H9 (cell line): ENCODE measurements around the gene UGT1A5. TPM values are rescaled to one million over a fixed set of nuclear protein-coding genes. Genes with fewer than 3 reads are reported as not detected.

ENCODE experiments used
- DNase-seq: peaks from one replicate; pipeline ENCODE4 v3.0.0-alpha.2; 2017
- H2AFZ ChIP-seq: one replicate; pipeline ENCODE4 v1.6.1; 2013; ENCODE audit warnings: mild to moderate bottlenecking, low read length, control low read depth, moderate library complexity
- H2AK5ac ChIP-seq: 2 replicates; pipeline ENCODE4 v1.6.1; 2013; ENCODE audit warnings: low read length, control low read depth, mixed read lengths; ENCODE audit not compliant: insufficient read length
- H2BK120ac ChIP-seq: one replicate; pipeline ENCODE4 v1.6.1; 2013; ENCODE audit warnings: low read depth, mild to moderate bottlenecking, low read length, control low read depth, inconsistent platforms; ENCODE audit not compliant: poor library complexity, severe bottlenecking
- H2BK12ac ChIP-seq: 2 replicates; pipeline ENCODE4 v1.6.1; 2013; ENCODE audit warnings: low read length, control low read depth, mixed read lengths, low read depth; ENCODE audit not compliant: insufficient read length
- H2BK15ac ChIP-seq: 2 replicates; pipeline ENCODE4 v1.6.1; 2013; ENCODE audit warnings: low read depth, low read length, control low read depth
- H2BK20ac ChIP-seq: one replicate; pipeline ENCODE4 v1.6.1; 2013; ENCODE audit warnings: low read depth, mild to moderate bottlenecking, low read length, control low read depth, inconsistent platforms; ENCODE audit not compliant: poor library complexity, severe bottlenecking
- H2BK5ac ChIP-seq: 2 replicates; pipeline ENCODE4 v1.6.1; 2013; ENCODE audit warnings: low read length, control low read depth, mixed read lengths; ENCODE audit not compliant: insufficient read length
- H3K14ac ChIP-seq: 2 replicates; pipeline ENCODE4 v1.6.1; 2013; ENCODE audit warnings: low read length, control low read depth; ENCODE audit not compliant: insufficient read depth
- H3K18ac ChIP-seq: 2 replicates; pipeline ENCODE4 v1.6.1; 2013; ENCODE audit warnings: low read depth, mild to moderate bottlenecking, mixed read lengths, low read length, control low read depth; ENCODE audit not compliant: insufficient read length
- H3K23ac ChIP-seq: 2 replicates; pipeline ENCODE4 v1.6.1; 2013; ENCODE audit warnings: low read length, control low read depth, mixed read lengths, low read depth; ENCODE audit not compliant: insufficient read length
- H3K23me2 ChIP-seq: 2 replicates; pipeline ENCODE4 v1.6.1; 2013; ENCODE audit warnings: low read depth, mild to moderate bottlenecking, mixed read lengths, low read length, control low read depth; ENCODE audit not compliant: insufficient read length, poor library complexity, severe bottlenecking
- H3K27ac ChIP-seq: 2 replicates; pipeline ENCODE4 v1.5.1; 2013; ENCODE audit warnings: low read length, control low read depth, mixed read lengths, low read depth; ENCODE audit not compliant: insufficient read length
- H3K27me3 ChIP-seq: 2 replicates; pipeline ENCODE4 v1.6.1; 2013; ENCODE audit warnings: low read length, control low read depth, inconsistent platforms; ENCODE audit not compliant: insufficient read depth
- H3K4ac ChIP-seq: 2 replicates; pipeline ENCODE4 v1.6.1; 2013; ENCODE audit warnings: low read depth, mild to moderate bottlenecking, control low read depth, inconsistent platforms, low read length, moderate library complexity
- H3K4me1 ChIP-seq: 2 replicates; pipeline ENCODE4 v1.6.1; 2013; ENCODE audit warnings: low read length, control low read depth, inconsistent platforms; ENCODE audit not compliant: insufficient read depth
- H3K4me2 ChIP-seq: 2 replicates; pipeline ENCODE4 v1.6.1; 2013; ENCODE audit warnings: low read length, control low read depth, mixed read lengths; ENCODE audit not compliant: insufficient read length, insufficient read depth
- H3K56ac ChIP-seq: 2 replicates; pipeline ENCODE4 v1.6.1; 2013; ENCODE audit warnings: low read depth, mild to moderate bottlenecking, mixed read lengths, low read length, control low read depth; ENCODE audit not compliant: insufficient read length
- H3K79me1 ChIP-seq: 2 replicates; pipeline ENCODE4 v1.6.1; 2013; ENCODE audit warnings: low read depth, mild to moderate bottlenecking, moderate library complexity, low read length, control low read depth, inconsistent platforms; ENCODE audit not compliant: insufficient read depth, poor library complexity, severe bottlenecking
- H3K79me2 ChIP-seq: 2 replicates; pipeline ENCODE4 v1.6.1; 2013; ENCODE audit warnings: low read length, control low read depth, inconsistent platforms; ENCODE audit not compliant: insufficient read depth
- H3K9ac ChIP-seq: 2 replicates; pipeline ENCODE4 v1.6.1; 2013; ENCODE audit warnings: low read length, control low read depth, mixed read lengths; ENCODE audit not compliant: insufficient read length; ENCODE audit errors: extremely low read depth
- H3K9me3 ChIP-seq: one replicate; pipeline ENCODE4 v1.6.1; 2013; ENCODE audit warnings: low read depth, low read length, inconsistent platforms; ENCODE audit not compliant: control insufficient read depth
- H3T11ph ChIP-seq: one replicate; pipeline ENCODE4 v1.6.1; 2013; ENCODE audit warnings: mild to moderate bottlenecking, low read length, control low read depth, inconsistent platforms
- H4K20me1 ChIP-seq: one replicate; pipeline ENCODE4 v1.6.1; 2013; ENCODE audit not compliant: control insufficient read depth, insufficient read length, insufficient read depth
- H4K5ac ChIP-seq: 2 replicates; pipeline ENCODE4 v1.6.1; 2013; ENCODE audit warnings: low read depth, mild to moderate bottlenecking, mixed read lengths, low read length, control low read depth; ENCODE audit not compliant: insufficient read length
- H4K8ac ChIP-seq: replicated peaks from 2 replicates; pipeline ENCODE4 v1.6.1; 2013; ENCODE audit warnings: low read length, control low read depth, mixed read lengths, low read depth; ENCODE audit not compliant: insufficient read length
- H4K91ac ChIP-seq: 2 replicates; pipeline ENCODE4 v1.6.1; 2013; ENCODE audit warnings: low read depth, mild to moderate bottlenecking, moderate library complexity, mixed read lengths, low read length, control low read depth; ENCODE audit not compliant: insufficient read length
- H3K27ac Mint-ChIP-seq, 3 experiments: 2 replicates in 2 of 3; 3 replicates in 1 of 3; pipeline ENCODE4 v1.8.0; 2020 to 2021; ENCODE audit warnings: mixed read lengths in 3 of 3, mild to moderate bottlenecking in 1 of 3, moderate library complexity in 1 of 3
- H3K27me3 Mint-ChIP-seq: 2 replicates; pipeline ENCODE4 v1.8.0; 2021; ENCODE audit warnings: low read depth, mild to moderate bottlenecking, moderate library complexity, mixed read lengths
- H3K36me3 Mint-ChIP-seq, 3 experiments: 2 replicates in 2 of 3; 3 replicates in 1 of 3; pipeline ENCODE4 v1.8.0; 2020 to 2021; ENCODE audit warnings: low read depth in 3 of 3, mixed read lengths in 3 of 3; ENCODE audit not compliant: insufficient read depth in 1 of 3
- H3K4me1 Mint-ChIP-seq, 2 experiments: 2 replicates each; pipeline ENCODE4 v1.8.0; 2020; ENCODE audit warnings: mixed read lengths in 2 of 2
- H3K4me3 Mint-ChIP-seq, 2 experiments: 2 replicates in 1 of 2; 3 replicates in 1 of 2; pipeline ENCODE4 v1.8.0; 2020 to 2021; ENCODE audit warnings: mild to moderate bottlenecking in 2 of 2, mixed read lengths in 2 of 2, moderate library complexity in 1 of 2
- H3K9me3 Mint-ChIP-seq, 2 experiments: 2 replicates in 1 of 2; 3 replicates in 1 of 2; pipeline ENCODE4 v1.8.0; 2020; ENCODE audit warnings: mild to moderate bottlenecking in 2 of 2, mixed read lengths in 2 of 2, moderate library complexity in 1 of 2
- CTCF ChIP-seq: fragments of 200-600 bp; sonication (generic); conservative IDR thresholded peaks from 3 replicates; pipeline ENCODE4 v1.8.0; 2021; ENCODE audit warnings: antibody characterized with exemption, mild to moderate bottlenecking
- WGBS: extraction: QIAGEN DNeasy Blood & Tissue Kit; methylation state at CpG from one replicate; pipeline ENCODE4 v1.1.7; 2013; ENCODE audit warnings: missing lambda C conversion rate, low lambda C conversion rate, mixed read lengths; ENCODE audit not compliant: insufficient read length; ENCODE audit errors: extremely low coverage; 5-methylcytosine and 5-hydroxymethylcytosine counted together
- total RNA-seq: library from RNA; stranded (reverse); gene quantifications from 2 replicates; pipeline ENCODE4 v1.2.1, GENCODE V29; 2021

The UGT1A5 gene
- total RNA-seq, 1 experiment from 2014 or later, result not detected

GRCh38 chr2:233689501-233689900, 23.2 kb upstream of the UGT1A5 start:
- H3K27me3 Mint-ChIP-seq, result no peaks in the 10 kb centered on the region; the same call in 1 of the 2 replicates
- H4K5ac ChIP-seq, result no peak overlapping the region
- no peak overlapping the region for H2AK5ac ChIP-seq
- no peak overlapping the region for H3K27ac ChIP-seq
- H3K4me2 ChIP-seq, result no peak overlapping the region
- H3K56ac ChIP-seq, result no peak overlapping the region
- no peaks in the 10 kb centered on the region for H3K9me3 ChIP-seq
- H2BK120ac ChIP-seq, result no peak overlapping the region
- WGBS, result no CpG with 5 or more reads among the region's 3 CpGs
- peaks cover 24 to 29% of the 10 kb centered on the region in 2 experiments for H3K4me1 Mint-ChIP-seq
- peaks cover 3% of the 10 kb centered on the region; the same call in 1 of the 2 replicates for H3K4me1 ChIP-seq
- H3K36me3 Mint-ChIP-seq, result no peaks in the 10 kb centered on the region; a peak in 1 of 7 replicates
- no peak overlapping the region for H2BK15ac ChIP-seq
- H3K9ac ChIP-seq, result no peak overlapping the region
- no peak overlapping the region for H4K8ac ChIP-seq
- H3K79me2 ChIP-seq, result no peaks in the 10 kb centered on the region
- no peak overlapping the region for H2AFZ ChIP-seq
- H3K4me3 Mint-ChIP-seq, result no peak overlapping the region
- TF ChIP-seq CTCF, result no peak
- H3T11ph ChIP-seq, result no peak overlapping the region
- H4K20me1 ChIP-seq, result no peaks in the 10 kb centered on the region
- no peaks in the 10 kb centered on the region for H3K23me2 ChIP-seq
- H3K79me1 ChIP-seq, result no peaks in the 10 kb centered on the region
- DNase-seq, result no peak
- no peak overlapping the region for H3K14ac ChIP-seq
- no peak overlapping the region for H4K91ac ChIP-seq
- no peak overlapping the region for H3K27ac Mint-ChIP-seq
- H3K23ac ChIP-seq, result no peak overlapping the region
- H2BK20ac ChIP-seq, result no peak overlapping the region
- H2BK12ac ChIP-seq, result no peak overlapping the region
- H2BK5ac ChIP-seq, result no peak overlapping the region
- H3K4ac ChIP-seq, result no peak overlapping the region
- no peaks in the 10 kb centered on the region for H3K27me3 ChIP-seq
- no peaks in the 10 kb centered on the region; a peak in 2 of 5 replicates for H3K9me3 Mint-ChIP-seq
- no peak overlapping the region for H3K18ac ChIP-seq
